Suppressor macrophage treated with lipopolysaccharide for 4 hours (primary cell): ENCODE data around the gene NCOA3.
A peak's percentile ranks its signal among the peaks of the same experiment; 100 is the strongest.
"Not testable (repeated sequence)": the region's sequence is repeated elsewhere in the genome, so short reads cannot be mapped to it uniquely, and the experiment has no call there.

Experiments used
- DNase-seq: peaks from one replicate; pipeline ENCODE4 v3.0.0-alpha.2; 2020

Gene NCOA3

DNA sequence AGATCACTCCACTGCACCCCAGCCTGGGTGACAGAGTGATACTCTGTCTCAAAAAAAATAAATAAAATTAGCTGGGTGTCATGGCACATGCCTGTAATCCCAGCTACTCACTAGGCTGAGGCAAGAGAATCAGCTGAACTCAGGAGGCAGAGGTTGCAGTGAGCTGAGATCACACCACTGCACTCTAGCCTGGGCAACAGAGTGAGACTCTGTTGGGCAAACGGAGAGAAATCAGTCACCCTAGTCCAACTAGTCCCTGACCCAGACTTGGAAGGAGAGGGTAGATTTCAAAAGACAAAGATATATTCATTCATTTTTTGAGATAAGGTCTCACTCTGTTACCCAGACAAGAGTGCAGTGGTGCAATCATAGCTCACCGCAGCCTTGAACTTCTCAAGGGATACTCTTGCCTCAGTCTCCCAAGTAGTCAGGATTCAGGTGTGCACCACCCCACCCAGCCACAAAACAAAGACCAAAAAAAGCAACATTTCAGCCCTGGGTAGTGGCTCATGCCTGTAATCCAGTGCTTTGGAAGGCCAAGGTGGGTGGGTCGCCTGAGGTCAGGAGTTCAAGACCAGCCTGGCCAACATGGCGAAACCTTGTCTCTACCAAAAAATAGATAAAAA, 26.2 kb upstream of the NCOA3 start:
- no peak for DNase-seq

DNA sequence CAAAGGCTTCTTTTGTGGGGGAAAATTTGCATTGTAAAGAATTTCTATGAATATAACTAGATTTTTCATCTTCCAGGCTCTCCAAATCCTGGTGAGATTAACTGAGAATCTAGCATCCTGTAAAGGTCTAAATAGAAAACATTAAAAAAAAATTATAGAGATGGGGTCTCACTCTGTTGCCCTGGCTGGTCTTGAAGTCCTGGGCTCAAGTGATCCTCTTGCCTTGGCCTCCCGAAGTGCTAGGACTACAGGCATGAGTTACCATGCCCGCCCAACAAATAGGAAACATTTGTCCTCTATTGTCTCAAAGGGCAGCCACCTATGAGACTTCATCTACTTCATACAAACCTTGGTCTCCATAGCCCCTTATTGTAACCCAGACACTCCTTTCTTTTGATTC, 25.2 kb upstream of the NCOA3 start:
- no peak for DNase-seq

DNA sequence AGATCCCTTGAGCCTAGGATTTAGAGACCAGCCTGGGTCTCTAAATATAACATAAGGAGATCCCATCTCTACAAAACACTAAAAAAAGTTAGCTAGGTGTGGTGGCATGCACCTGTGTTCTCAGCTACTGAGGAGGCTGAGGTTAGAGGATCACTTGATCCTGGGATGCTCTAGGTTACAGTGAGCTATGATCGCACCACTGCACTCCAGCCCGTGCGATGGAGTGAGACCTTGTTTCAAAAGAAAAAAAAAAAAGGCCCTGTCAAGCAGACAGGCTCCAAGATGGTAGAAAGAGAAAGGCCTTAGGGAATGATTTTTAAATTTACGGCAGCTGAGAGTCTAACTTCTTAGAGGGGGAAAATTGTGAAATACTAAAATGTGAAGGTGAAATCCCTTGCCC, 22.6 kb upstream of the NCOA3 start:
- DNase-seq: no peak

DNA sequence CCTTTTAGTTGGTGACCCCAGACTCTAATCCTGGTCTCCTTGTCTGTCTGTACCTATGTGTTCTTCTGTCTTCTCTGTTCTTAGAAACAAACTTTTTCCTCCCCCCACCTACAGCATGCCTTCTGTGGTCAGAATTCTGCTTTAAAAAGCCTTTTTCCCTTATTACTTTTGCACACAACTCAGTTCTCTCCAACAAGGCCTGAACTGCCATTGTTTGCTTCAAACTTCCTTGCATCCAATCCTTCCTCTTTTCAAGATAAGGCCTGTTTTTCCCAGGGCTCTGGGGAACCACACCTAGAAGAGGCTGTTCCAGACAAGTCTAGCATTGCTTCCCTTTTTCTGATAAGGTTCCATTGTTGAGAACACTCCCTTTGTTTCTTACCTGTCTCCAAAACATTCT, 22.2 kb upstream of the NCOA3 start:
- peak; percentile 26 for DNase-seq

DNA sequence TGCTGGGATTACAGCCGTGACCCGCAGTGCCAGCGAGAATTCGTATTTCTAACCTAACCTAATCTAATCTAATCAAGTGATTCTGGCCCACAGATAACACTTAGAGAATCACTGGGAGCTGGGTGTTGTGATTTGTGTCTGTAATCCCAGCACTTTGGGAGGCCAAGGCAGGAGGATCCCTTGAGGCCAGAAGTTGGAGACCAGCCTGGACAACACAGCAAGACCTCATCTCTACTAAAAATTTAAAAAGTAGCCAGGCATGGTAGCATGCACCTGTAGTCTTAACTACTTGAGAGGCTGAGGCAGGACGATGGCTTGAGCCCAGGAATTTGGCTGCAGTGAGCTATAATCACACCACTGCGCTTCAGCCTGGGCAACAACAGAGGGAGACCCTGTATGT, 21.4 kb upstream of the NCOA3 start:
- no peak for DNase-seq

DNA sequence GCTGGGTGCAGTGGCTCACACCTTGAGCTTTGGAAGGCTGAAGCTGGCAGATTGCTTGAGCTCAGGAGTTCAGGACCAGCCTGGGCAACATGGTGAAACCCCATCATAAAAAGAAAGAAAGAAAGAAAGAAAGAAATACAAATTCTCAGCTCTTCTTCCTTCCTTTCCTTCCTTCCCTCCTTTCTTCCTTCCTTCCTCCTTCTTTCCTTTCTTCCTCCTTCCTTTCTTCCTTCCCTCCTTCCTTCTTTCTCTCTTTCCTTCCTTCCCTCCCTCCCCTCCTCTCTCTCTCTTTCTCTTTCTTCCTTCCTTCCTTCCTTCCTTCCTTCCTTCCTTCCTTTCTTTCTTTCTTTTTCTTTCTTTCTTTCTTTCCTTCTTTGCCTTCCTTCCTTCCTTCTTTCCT, 21.0 kb upstream of the NCOA3 start:
- no peak for DNase-seq

DNA sequence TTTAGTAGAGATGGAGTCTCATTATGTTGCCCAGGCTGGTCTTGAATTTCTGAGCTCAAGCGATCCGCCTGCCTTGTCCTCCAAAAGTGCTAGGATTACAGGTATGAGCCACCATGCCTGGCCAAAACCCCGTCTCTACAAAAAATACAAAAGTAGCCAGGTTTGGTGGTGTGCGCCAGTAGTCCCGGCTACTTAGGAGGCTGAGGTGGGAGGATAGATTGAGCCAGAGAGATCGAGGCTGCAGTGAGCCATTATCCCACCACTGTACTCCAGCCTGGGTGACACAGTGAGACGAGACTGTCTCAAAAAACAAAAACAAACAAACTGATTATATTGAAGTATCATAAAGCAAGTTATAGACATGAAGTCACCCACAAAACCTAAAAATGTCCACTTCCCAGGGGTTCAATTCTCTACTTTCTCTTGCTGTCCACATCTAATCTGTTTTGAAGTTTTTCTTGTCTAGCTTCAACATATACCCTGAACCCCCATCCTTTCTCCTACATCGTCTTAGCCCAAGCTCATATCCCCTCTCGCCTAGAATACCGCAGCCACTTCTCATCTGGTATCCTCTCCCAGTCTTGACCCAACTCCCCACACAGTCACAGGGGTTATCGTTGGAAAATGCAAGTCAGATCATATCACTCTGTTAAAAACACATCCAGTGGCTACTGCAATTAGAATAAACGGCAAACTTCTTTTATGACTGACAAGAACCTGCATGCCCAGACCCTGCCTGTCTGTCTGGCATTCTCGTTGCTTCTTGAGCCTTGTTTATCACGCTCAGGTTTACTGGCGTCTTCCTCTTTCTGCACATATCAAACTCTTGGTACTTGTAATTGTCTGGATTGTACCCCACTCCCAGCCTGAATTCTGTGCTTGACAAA, 20.1 kb upstream of the NCOA3 start:
- DNase-seq: no peak

DNA sequence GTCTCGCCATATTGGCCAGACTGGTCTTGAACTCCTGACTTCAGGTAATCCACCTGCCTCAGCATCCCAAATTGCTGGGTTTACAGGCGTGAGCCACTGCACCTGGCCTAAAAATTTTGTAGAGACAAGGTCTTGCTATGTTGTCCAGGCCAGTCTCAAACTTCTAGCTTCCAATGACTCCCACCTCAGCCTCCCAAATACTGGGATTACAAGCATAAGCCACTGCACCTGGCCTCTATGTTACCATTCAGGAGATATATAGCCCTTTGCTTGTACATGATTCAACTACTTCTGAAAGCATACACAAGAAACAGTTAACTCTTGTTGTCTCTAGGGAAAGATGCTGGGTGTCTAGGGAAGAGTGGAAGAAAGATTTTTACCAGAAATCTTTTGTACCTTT, 19.0 kb upstream of the NCOA3 start:
- DNase-seq: no peak

DNA sequence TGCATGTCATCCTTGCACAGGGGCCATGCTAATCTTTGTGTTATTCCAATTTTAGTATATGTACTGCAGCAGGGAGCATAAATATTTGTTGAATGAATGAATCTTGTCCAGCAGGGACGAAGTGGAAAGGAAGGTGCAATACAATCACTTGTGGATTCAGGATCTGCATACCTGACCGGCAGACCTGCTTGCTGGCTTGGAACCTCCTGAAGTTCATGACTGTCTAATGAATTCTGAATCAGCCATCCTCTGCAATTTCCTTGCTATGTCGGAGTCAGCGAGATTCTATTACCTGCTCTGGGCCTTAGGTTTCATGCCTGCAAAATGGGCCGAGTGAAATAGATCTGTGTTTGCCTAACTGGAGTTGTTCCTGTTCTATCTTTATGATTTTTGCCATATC, 17.4 kb upstream of the NCOA3 start:
- no peak for DNase-seq

DNA sequence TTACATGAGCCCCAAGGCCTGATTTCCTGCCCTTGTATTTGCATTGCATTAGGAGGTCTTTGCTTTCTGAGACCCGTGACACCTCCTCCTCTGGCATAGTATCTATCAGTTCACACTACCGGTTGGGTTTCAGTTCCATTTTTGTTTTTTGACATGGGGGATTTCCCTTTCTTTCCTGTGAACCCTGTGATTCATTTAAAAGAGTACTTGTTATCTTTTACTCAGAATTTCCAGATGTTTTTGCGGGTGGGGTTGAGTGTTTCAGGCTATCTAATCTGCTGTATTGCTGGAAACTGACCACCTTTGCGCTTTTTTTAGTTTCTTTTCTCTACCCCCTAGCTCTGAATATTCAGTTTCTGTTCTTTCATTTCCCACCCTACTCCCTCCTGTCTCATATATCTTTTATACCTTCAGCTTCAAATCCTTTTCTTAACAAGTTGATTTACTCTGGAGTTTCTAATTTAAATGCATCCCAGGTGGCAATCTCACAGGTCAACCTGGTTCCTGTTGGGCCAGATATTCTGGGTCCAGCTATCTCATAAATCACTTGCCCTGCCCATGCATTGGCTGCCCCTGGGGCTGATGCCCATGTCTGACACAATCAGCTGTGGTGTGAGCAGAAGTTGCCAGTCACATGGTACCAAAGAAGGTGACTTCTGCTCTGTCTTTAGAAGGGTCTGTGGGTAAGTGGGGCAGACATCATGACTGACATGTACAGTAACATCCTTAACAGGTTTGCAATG, 14.3 kb upstream of the NCOA3 start:
- DNase-seq: peak; percentile 84

DNA sequence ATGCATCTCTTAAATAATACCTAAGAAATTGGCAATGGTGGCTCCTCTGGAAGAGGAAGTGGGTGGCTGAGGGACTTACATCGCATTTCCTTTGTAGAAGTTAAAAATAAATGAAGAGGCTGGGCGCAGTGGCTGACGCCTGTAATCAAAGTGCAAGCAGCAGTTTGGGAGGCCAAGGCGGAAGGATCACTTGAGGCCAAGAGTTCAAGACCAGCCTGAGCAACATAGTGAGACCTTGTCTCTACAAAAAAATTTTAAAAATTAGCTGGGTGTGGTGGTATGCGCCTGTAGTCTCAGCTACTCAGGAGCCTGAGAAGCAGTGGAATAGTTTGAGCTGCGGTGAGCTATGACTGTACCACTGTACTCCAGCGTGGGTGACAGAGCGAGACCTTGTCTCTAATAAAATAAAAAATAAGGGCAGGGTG, 12.2 kb upstream of the NCOA3 start:
- peak; percentile 63 for DNase-seq

DNA sequence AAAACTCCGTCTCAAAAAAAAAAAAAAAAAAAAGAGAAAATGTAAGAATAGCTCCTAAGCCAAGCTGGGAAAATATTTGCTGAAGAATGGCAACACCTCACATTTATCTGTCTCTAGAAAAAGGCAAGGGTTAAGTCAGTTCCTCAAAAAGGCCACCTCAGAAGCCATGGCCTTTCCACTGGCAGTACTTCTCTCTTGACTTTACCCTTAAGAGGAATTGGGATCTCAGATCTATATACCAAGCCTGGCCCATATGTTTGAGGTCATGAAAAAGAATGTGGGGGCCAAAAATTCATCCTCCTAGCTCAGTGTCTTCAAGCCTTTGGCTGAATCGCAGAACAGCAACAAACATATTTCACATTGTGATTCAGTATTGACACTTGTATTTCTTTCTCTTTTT, 10.9 kb upstream of the NCOA3 start:
- DNase-seq: peak; percentile 68

DNA sequence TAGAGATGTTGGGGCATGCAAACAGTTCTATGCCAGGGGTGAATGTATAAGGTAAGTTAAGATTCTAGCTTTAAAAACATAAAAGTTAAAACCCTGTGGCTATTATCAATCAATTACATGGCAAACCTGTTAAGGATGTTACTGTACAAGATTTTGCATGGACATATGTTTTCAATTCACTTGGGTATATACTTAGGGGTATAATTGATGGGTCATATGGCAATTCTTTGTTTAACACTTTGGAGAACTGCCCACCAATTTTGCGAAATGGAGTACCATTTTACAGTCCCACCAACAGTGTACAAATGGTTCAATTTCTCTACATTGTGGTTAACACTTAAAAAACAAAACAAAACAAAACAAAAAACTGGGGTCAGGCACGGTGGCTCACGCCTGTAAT, 9.4 kb upstream of the NCOA3 start:
- DNase-seq: no peak

DNA sequence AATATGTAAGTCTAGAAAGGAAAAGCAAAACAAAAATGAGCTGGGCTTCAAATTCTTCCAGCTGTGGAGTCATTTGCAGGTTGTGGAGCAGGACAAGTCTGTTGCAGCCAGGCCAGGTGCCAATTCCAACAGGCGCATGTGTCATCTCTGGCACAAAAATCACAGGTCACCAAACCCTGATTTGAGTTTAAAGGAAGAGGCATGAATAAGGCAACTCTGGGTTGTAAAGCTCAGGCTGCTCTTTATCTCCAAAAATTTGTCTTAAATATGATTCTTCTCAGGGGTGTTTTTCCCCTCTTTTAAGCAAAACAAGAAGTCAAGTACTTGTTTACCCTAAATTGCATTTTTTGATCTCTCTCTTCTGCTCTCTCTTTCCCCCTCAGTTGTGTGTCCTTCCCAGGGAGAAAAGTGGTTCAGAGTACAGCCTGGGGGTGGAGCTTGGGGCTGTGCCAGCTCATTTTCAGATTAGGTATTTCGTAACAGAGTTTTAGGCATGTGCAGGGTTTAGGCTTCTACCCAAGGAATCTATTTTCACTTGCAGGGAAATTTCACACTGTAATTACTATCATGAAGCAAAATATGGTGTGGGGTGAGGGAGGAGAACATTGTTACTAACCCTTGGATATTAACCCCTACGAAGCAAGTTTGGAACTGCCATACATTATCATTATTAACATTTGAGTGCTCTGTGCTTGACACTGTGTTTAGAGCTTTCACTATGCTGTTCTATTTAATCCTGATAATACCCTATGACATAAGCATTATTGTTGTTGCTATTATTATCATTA, 8.3 kb upstream of the NCOA3 start:
- DNase-seq: peak; percentile 68

DNA sequence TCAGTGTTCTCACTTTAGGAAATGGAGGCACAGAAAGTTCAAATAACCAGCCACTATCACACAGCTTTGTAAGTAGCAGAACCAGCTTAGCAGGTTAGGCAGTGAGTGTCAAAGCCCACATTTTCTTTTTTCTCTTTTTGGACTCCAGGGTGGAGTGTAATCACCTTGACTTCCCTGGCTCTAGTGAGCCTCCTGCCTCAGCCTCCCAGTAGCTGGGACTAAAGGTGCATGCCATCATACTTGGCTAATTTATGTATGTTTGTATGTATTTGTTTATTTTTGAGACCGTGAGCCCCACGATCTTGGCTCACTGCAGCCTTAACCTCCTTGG, 7.8 kb upstream of the NCOA3 start:
- no peak for DNase-seq

DNA sequence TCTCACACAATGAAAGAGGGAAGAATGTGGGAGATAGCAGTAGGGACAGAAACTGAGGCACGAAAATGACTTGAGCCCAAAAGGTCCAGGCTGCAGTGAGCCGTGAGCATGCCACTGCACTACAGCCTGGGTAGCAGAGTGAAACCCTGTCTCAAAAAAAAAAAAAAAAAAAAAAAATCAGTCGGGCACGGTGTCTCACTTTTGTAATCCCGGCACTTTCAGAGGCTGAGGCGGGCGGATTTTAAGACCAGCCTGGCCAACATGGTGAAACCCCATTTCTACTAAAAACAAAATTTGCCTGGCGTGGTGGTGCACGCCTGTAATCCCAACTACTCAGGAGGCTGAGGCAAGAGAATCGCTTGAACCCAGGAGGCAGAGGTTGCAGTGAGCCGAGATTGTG, 7.1 kb upstream of the NCOA3 start:
- DNase-seq: not testable (repeated sequence)

DNA sequence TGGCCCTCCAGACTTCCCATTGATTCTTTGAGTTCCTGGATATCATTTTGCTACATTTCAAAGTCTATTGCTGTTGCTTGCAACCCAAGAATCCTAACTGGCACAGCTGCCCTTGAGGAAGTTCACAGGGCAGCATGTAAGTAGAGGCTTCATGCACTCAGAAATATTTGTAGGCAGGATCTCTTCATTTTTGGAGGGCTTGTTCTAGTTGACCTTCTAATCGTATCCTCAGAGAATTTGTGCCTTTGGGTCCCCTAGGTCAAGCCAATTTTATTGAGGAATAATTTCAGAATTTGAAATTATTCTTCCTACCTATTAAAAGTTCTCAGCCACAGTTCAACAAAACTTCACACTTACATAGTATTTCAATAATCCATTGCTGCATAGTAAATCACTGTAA, 5.6 kb upstream of the NCOA3 start:
- no peak for DNase-seq

DNA sequence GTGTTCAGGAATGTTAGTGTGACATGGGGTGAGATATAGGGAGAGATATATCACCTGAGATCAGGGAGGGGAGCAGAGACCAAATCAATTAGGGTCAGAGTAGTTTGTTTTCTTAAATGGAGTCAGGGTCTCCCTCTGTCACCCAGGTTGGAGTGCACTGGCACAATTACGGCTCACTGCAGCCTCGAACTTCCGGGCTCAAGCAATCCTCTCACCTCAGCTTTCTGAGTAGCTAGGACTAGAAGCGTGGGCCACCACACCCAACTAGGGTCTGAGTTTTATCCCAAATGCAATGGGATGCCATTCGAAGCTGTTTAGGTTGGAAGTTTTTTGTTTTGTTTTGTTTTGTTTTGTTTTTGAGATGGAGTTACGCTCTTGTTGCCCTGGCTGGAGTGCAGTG, 3.1 kb upstream of the NCOA3 start:
- no peak for DNase-seq

DNA sequence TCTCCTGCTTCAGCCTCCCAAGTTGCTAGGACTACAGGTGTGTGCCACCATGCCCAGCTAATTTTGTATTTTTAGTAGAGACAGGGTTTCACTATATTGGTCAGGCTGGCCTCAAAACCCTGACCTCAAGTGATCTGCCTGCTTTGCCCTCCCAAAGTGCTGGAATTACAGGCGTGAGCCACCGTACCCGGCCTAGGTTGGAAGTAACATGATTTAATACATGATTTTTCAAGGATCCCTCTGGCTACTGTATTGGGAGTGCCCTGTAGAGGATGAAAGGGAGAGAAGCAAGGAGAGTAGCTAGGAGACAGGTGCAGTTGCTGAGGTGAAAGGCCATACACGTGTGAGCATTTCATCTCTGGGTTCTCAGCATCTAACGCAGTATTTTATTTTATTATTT, 2.6 kb upstream of the NCOA3 start:
- no peak for DNase-seq

DNA sequence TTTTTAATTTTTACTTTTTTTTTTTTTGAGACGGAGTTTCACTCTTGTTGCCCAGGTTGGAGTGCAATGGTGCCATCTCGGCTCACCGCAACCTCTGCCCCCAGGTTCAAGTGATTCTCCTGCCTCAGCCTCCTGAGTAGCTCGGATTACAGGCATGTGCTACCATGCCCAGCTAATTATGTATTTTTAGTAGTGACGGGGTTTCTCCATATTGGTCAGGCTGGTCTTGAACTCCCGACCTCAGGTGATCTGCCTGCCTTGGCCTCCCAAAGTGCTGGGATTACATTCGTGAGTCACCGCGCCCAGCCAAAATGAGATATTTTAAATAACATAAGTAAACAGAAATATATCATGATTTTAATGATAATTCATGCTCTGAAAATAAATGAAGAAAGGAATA, 1.6 kb upstream of the NCOA3 start:
- DNase-seq: not testable (repeated sequence)

DNA sequence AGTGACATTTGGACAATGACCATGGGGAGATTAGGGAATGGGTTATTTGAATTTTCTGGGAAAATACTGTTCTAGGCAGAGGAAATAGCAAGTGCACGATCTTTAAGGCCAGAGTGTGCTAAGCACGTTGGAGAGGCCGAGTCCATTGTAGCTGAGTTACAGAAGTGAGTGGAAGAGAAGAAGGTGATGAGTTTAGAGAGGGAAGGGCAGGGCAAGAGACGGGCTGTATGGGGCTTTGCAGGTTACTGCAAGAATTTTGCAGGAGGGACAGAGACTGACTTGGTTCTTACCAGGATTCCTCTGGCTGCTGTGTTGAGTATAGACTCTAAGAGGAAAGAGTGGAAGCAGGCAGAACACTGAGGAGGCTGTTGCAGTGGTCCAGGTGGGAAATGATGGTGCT, 1.1 kb upstream of the NCOA3 start:
- no peak for DNase-seq

DNA sequence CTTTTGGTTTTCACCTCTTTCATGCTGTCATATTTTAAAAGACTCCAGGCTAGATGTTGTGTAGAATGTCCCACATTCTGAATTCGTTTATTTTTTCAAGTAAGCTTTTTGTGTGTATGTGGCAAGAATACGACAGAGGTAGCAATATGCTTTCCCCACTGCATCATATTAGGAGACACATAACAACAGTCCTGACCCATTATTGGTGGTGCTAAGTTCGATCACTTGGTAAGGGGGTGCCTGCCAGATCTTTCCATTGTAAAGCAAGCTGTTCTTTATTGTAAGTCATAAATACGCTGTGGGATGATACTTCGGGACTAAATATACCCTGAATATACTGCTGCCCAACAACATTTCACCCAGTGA, 588 bp upstream of the NCOA3 start:
- DNase-seq: no peak
